Endothelial cell (in vitro differentiated cells): ENCODE results near the gene LBHD1. TPM values are rescaled to one million over a fixed set of nuclear protein-coding genes. Genes with fewer than 3 reads are reported as not detected.

Experiments
- DNase-seq: peaks from one replicate; pipeline ENCODE4 v3.0.0; 2021; ENCODE audit warnings: low spot score
- H3K27ac Mint-ChIP-seq: one replicate; pipeline ENCODE4 v1.8.0; 2021; ENCODE audit warnings: mixed read lengths, inconsistent platforms; ENCODE audit not compliant: unreplicated experiment
- H3K27me3 Mint-ChIP-seq: one replicate; pipeline ENCODE4 v1.8.0; 2021; ENCODE audit warnings: mild to moderate bottlenecking, moderate library complexity, mixed read lengths, inconsistent platforms; ENCODE audit not compliant: unreplicated experiment
- H3K36me3 Mint-ChIP-seq: one replicate; pipeline ENCODE4 v1.8.0; 2021; ENCODE audit warnings: mild to moderate bottlenecking, low read depth, mixed read lengths, inconsistent platforms; ENCODE audit not compliant: unreplicated experiment
- H3K4me1 Mint-ChIP-seq: one replicate; pipeline ENCODE4 v1.8.0; 2021; ENCODE audit warnings: mild to moderate bottlenecking, mixed read lengths, inconsistent platforms; ENCODE audit not compliant: unreplicated experiment
- H3K4me3 Mint-ChIP-seq: one replicate; pipeline ENCODE4 v1.8.0; 2021; ENCODE audit warnings: mild to moderate bottlenecking, mixed read lengths, inconsistent platforms; ENCODE audit not compliant: unreplicated experiment
- H3K9me3 Mint-ChIP-seq: one replicate; pipeline ENCODE4 v1.8.0; 2021; ENCODE audit warnings: mixed read lengths, inconsistent platforms; ENCODE audit not compliant: unreplicated experiment
- total RNA-seq: library from RNA; stranded (reverse); fragmentation: NEBNext Ultra II Directional; extraction: Animal tissue kit (Norgen Biotek cat#: 25700); gene quantifications from one replicate; pipeline ENCODE4 v1.2.1, GENCODE V29; 2021; ENCODE audit not compliant: unreplicated experiment
- TF ChIP-seq, protein P1 (sequence below): fragments of 200-600 bp; sonication (generic); IDR thresholded peaks from one replicate; pipeline ENCODE4 v1.5.0; 2021; ENCODE audit warnings: antibody characterized with exemption; ENCODE audit not compliant: unreplicated experiment

Gene LBHD1
- total RNA-seq, 1 donor from 2014 or later, result 11.2 TPM

GRCh38 chr11:62667460-62667859 lies 4.6 kb downstream of the LBHD1 start:
- Mint-ChIP-seq H3K27me3 (peaks cover 4% of the 10 kb centered on the region), H3K9me3 (no peaks in the 10 kb centered on the region), H3K4me3 (no peak overlapping the region), H3K4me1 (peaks cover 29% of the 10 kb centered on the region), H3K27ac (no peak overlapping the region), H3K36me3 (peaks cover 7% of the 10 kb centered on the region)
- TF ChIP-seq, protein P1, sequence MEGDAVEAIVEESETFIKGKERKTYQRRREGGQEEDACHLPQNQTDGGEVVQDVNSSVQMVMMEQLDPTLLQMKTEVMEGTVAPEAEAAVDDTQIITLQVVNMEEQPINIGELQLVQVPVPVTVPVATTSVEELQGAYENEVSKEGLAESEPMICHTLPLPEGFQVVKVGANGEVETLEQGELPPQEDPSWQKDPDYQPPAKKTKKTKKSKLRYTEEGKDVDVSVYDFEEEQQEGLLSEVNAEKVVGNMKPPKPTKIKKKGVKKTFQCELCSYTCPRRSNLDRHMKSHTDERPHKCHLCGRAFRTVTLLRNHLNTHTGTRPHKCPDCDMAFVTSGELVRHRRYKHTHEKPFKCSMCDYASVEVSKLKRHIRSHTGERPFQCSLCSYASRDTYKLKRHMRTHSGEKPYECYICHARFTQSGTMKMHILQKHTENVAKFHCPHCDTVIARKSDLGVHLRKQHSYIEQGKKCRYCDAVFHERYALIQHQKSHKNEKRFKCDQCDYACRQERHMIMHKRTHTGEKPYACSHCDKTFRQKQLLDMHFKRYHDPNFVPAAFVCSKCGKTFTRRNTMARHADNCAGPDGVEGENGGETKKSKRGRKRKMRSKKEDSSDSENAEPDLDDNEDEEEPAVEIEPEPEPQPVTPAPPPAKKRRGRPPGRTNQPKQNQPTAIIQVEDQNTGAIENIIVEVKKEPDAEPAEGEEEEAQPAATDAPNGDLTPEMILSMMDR, result no peak
- no peak for DNase-seq

DNA sequence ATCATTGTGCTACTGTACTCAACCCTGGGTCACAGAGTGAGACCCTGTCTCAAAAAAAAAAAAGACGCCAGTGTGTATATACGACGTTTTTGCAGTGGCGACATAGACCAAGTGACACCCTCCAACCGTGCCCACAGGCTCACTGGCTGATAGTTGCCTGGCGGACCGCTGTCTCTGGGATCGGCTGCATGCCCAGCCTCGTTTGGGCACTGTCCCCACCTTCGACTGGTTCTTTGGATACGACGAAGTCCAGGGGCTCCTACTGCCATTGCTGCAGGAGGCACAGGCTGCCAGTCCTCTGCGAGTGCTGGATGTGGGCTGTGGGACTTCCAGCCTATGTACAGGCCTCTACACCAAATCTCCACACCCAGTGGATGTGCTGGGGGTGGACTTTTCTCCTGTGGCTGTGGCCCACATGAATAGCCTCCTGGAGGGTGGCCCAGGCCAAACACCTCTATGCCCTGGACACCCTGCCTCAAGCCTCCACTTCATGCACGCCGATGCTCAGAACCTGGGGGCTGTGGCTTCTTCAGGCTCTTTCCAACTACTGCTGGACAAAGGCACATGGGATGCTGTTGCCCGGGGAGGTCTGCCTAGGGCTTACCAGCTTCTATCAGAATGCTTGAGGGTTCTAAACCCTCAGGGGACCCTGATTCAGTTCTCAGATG lies 5.7 kb downstream of the LBHD1 start:
- Mint-ChIP-seq H3K27me3 (peaks cover 8% of the 10 kb centered on the region), H3K36me3 (peaks cover 7% of the 10 kb centered on the region), H3K27ac (no peak overlapping the region), H3K4me3 (peak overlapping the region; percentile 79), H3K4me1 (peaks cover 27% of the 10 kb centered on the region), H3K9me3 (no peaks in the 10 kb centered on the region)
- TF ChIP-seq, protein P1, result no peak
- no peak for DNase-seq

- H3K36me3 Mint-ChIP-seq, result peaks cover 4% of the 10 kb centered on the region
- peak overlapping the region; percentile 90 for H3K27ac Mint-ChIP-seq
- peaks cover 21% of the 10 kb centered on the region for H3K4me1 Mint-ChIP-seq
- TF ChIP-seq, protein P1, result no peak
- H3K27me3 Mint-ChIP-seq, result peaks cover 3% of the 10 kb centered on the region
- H3K9me3 Mint-ChIP-seq, result no peaks in the 10 kb centered on the region
- peak overlapping the region; percentile 97 for H3K4me3 Mint-ChIP-seq
- peak; percentile 52 for DNase-seq
Observed at GRCh38 chr11:62665599-62666258, 6.3 kb downstream of the LBHD1 start.

DNA sequence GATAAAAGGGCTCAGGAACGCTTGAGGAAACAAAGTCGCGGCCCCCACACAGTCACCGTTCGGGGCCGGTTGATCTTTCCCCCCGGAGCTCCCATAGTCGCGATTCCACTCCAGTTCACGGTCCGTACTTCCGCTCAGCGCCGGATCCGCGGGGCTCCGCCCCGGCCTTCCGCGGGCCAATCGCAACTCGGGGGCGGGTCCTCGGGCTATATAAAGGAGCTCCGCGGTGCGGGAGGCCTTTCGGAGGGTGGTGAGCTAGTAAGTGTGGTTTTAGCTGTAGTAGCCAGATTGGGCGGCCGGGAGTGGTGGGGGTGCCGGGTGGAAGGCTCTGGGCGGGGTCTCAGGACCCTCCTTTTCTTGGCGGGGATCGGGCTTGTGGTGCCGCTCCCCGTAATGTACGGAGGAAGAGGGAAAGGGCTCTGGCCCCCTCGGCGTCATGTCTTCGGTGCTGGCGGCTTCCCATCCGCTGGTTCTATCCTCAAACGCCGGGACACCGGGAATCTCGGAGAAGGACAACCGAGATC lies 6.9 kb downstream of the LBHD1 start, which contains the start of the genes C11orf98 and CSKMT:
Gene C11orf98 (minus strand): TSS at position 136 of the 524 bp plus-strand sequence. CDS start 41 bp downstream, at position 95.
Gene CSKMT (plus strand): TSS at position 238 of the 524 bp plus-strand sequence. CDS start 568 bp downstream, outside the sequence.
- Mint-ChIP-seq H3K36me3 (peaks cover 4% of the 10 kb centered on the region), H3K27me3 (peaks cover 3% of the 10 kb centered on the region), H3K9me3 (no peaks in the 10 kb centered on the region), H3K4me1 (peaks cover 20% of the 10 kb centered on the region), H3K27ac (peak within 1 kb of the TSS; percentile 90), H3K4me3 (peak within 1 kb of the TSS; percentile 97)
- peak; percentile 96 for DNase-seq
- TF ChIP-seq, protein P1, result no peak
